HG02571 (cell line): ENCODE data around the gene CFC1.
"Not testable (repeated sequence)": the region's sequence is repeated elsewhere in the genome, so short reads cannot be mapped to it uniquely, and the experiment has no call there.

Source experiments
- ATAC-seq: cut with Tn5 transposase; IDR thresholded peaks from one replicate; pipeline ENCODE4 v1.9.1; 2021; ENCODE audit warnings: mild to moderate bottlenecking, moderate library complexity; ENCODE audit not compliant: unreplicated experiment

CFC1 gene

GRCh38 chr2:130599393-130599792 is at the start of gene CFC1:
Gene CFC1 (minus strand): TSS chr2:130599575. CDS start chr2:130599287, 288 bp downstream.
- ATAC-seq = not testable (repeated sequence)

DNA sequence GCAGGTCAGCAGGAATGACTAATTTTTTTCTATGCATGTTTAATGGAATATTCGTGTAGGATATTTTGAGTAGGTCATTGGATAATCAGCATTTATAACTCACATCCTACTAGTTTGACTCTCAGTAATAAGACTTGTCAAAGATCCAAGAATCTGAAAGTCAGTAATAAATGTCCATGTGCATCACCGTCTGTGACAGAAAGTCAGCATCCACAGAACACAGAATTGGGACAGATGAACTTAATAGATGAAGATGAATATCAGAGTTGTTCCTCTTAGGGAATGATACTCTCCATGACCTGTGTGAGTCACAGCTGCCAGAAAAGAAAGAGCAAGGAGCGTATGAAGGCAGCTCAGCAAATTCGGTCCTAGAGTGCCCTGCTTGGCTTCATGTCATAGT is 42.3 kb upstream of the CFC1 start:
- ATAC-seq = not testable (repeated sequence)

DNA sequence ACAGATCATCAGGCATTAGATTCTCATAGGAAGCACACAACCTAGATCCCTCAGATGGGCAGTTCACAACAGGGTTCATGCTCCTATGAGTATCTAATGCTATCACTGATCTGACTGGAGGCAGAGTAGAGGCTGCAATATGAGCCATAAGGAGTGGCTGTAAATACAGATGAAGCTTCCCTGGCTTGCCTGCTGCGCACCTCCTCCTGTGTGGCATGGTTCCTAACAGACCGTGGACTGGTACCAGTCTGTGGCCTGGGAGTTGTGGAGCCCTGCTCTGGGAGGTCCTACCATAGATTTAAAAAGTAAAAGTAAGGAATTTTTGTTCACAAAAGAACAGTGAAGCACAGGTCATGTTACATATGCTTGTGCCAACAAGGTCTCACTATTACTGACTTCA is 39.6 kb upstream of the CFC1 start:
- not testable (repeated sequence) for ATAC-seq

GRCh38 chr2:130628784-130629475 is 29.6 kb upstream of the CFC1 start:
- ATAC-seq = not testable (repeated sequence)

- not testable (repeated sequence) for ATAC-seq
Measured at GRCh38 chr2:130611140-130611539, 11.8 kb upstream of the CFC1 start, which contains the start of gene POTEJ. Gene POTEJ (plus strand): TSS chr2:130611440. CDS start chr2:130611533, 93 bp downstream.

DNA sequence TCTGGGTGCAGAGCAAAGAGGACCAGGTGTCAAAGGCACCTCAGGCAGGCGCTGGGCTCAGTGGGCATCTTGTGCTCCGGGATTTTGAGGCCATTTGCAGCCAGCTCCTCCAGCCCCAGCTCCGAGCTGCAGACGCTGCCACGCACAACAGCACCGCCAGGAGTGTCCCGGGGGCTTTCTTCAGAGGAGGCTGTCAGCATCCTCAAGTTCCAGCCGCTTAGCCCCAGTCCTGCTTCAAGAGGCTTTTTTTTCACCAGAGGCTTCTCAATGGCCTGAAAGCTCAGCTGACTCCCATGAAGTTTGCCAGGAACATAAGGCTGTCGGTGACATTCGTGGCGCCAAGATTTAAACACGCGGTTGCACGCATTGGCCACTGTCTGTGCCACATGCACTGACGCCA is 11.1 kb upstream of the CFC1 start:
- not testable (repeated sequence) for ATAC-seq

DNA sequence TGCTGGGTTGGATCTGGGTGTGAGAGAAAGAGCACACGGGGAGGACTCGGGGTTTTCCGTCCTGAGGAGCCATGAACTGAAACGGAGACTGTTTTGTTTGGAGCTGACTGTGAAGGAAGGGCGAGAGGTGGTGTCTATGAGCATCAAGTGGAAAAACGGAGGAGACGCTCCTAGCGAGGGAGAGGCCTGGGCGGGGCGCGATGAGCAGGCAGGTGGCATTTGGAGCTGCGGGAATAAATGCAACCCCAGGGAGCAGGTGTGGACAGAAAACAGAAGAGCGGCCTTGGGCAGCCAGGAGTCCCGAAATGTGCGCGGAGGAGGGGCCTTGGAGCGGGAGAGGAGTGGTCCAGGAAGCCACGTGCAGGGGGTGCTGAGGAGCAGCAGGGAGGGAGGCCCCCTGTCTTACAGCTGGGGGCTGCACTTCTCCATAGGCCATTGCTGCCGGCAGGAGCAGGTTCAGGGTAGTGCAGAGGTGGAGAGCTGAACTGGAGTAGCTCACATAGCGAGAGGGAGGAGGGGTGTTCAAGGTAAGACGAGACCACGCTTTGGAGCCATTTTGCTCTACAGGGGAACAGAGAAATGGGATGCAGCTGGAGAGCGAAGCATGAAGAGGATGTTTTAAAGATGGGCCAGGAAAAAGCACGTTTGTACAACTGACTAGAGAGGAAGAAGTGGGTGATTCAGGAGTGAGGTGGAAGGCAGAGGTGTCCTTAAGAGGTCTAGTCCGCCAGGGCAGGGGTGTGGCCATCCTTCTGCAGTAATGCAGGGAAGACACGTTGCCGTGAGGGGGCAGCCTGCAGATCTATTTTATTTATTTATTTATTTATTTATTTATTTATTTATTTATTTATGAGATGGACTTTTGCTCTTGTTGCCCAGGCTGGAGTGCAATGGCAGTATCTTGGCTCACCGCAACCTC is 9.9 kb upstream of the CFC1 start:
- ATAC-seq = not testable (repeated sequence)

GRCh38 chr2:130608276-130609001 is 9.1 kb upstream of the CFC1 start:
- not testable (repeated sequence) for ATAC-seq

DNA sequence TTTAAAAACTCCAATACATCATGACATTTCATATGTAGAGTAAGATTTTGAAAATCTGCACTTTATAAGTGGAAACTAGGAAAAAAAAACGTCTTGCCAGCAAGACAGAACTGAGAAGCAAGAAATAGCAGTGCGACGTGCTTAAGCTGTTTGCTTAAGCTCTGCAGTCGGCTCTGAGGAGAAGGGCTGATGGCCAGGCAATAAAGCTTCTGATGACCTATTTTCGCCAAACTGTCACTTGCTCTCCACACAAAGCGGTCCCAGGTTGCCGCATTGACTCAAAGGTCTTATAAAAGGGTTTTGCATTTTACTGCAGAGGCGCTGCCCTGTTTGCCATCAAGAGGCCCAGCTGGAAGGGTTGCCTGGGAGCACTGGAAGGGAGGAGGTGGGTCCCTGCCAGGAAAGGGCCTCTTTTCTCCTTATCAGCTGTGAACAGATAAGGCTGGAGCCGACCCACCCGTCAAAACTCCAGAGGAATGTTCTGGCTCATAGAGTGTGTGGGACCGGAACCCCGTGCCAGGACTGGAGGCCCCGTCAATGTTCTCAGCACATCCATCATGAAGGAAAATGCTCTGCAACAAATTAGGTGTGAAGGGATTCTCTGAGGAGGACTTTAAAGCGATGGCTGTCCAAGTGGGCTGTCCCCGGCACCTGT is 2.4 kb upstream of the CFC1 start:
- not testable (repeated sequence) for ATAC-seq

- ATAC-seq = not testable (repeated sequence)
Measured at GRCh38 chr2:130599926-130600325, 551 bp upstream of the CFC1 start.

- not testable (repeated sequence) for ATAC-seq
Measured at GRCh38 chr2:130598463-130598862, 912 bp downstream of the CFC1 start.

DNA sequence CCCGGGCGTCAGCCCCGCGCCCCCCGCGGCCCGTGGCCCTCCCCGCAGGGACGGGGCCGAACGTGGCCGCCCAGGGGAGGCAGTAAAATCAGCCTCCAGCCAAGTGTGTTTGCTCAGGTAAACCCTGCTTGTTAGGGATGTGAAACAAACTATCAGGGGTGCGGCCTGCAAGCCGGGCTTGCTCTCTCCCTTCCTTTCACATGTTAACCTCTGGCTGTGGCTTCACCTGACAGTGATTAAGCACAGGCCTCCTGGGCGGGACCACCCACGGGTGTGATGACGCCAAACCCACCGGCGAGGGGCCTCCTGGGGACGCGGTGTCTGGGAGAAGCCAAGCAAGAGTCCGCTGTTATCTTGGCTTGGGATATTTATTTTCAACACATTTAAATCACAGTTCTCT is 1.4 kb downstream of the CFC1 start:
- ATAC-seq = not testable (repeated sequence)

DNA sequence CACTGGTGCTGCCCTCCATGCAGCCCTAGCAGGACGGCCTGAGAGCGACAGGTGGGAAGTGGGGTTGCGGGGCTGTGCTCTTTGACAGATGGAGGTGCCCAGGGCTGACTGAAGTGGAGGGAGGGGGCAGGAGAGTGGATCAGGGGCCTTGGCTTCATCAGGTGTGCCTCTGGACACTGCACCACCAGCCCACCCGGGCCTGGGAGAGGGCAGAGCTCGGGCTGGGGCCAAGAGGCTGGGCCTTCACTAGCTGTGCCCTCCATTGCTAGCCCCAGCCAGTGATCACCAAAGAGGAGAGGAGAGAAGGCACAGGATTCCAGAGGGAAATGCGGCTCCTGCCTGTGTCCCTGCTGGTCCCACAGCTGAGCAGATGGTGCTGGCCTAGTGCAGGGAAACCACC is 2.6 kb downstream of the CFC1 start:
- ATAC-seq = not testable (repeated sequence)

DNA sequence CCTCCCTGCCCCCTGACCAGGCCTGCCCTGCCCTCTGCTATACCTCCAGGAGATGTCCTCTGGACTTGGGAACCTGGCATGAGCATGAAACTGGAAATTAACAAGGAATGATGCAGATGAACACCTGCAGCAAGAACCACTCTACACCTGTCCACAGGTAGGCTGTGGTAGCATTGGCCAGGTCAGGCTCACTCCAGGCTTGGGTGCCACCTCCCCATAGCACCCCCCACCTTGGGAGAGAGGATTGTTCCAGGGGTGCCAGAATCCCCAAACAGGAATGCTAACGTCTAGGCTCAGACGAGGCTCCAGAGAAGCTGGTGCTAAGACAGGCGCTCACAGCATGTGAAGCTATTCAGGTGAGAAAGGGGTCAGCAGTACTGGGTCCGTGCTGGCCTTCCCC is 5.4 kb downstream of the CFC1 start:
- not testable (repeated sequence) for ATAC-seq

DNA sequence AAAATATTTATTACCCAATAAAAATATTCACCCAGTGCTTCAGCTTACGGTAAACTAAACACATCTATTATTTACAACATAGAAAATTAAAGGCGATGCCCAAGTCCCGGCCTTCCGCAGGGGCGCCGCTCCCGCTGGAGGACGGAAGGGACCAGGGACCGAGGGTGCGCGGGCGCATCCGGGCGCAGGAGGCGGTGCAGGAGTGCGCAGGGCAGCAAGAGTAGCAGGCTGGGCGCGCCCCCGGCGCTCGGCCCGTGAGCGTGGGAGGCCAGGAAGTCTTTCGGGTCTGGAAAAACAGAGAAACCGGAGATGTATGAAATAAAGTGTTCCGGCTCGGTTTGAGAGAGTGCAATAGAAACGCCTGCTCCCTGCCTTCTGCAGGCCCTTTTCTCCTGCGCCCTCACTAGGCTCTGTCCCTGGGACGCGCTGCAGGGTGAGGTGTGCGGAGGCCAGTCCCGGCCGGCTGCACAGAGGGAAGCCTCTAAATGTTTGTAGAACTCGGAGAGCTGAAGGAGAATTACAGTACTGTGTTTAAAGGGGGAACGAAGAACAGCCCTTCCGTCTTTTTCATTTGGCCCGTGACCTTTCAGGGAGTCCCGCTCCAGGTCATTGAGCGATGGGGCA is 6.5 kb downstream of the CFC1 start:
- ATAC-seq = not testable (repeated sequence)

DNA sequence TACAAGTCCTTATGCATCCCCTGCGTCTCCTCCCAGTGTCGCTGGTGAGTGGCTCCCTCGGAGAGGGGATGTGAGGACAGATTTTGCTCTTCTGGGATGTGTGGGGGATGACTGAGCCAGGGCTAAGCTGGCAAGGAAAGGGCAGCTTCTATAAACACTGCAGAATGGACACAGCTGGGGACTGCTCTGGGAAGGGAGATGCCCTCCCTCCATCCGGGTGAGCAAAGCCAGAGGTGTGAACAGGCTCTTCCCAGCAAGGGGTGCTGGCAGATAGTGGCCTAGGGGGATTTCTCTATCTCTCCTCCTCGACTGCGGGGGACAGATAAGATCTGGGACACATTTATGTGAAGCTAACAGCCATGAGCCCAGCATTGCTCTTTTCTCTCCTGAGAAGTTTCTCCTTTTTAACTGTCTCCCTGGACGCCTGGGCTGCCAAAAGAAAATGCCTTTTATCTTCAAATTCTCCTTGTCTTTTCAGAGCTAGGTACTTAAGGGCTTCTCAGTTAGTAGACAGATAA is 8.5 kb downstream of the CFC1 start:
- ATAC-seq = not testable (repeated sequence)

DNA sequence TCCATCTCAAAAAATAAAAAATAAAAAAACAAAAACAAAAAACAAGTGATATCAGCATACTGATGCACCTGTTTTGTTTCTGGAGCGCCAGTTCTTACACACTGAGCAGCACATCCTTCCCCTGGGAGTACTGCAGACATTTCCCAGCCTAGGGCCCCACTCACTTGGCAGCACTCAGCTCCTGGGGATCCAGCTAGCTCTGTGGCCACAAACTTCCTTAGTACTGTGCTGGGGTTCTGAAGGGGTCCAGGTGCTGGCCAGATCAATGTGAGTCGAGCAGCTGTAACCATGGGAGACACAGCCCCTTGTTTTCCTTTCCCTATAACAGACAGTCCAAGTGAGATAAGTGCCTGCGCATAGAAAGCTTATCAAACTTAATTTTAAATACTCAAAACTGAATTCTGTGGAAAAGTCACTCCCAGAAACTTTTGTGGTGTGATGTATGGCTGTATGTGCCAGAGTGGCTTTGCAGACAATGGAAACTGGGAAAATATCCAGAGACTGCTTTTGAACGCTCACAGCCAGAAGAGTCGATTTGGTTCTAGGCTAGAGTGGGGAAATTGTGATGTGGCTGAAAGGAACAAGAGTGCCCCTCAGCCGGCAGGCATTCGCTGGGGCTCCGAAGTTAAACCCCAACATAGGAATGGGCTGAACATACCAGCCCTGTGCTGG is 9.1 kb downstream of the CFC1 start:
- ATAC-seq = not testable (repeated sequence)

- peak; percentile 84 for ATAC-seq
Measured at GRCh38 chr2:130588688-130589458, 10.5 kb downstream of the CFC1 start.
